Activated CD4-positive, CD25-positive, alpha-beta regulatory T cell (primary cell): Measurements from ENCODE around the gene OVCA2.

ENCODE experiments used
- DNase-seq, 4 experiments: peaks; one replicate each; lab custom pipeline; 2025; lab: John Stamatoyannopoulos, UW

Gene OVCA2

GRCh38 chr17:2034157-2034556 lies 7.7 kb upstream of the OVCA2 start:
- no peak for DNase-seq

- no peak for DNase-seq
These were observed 6.8 kb upstream of the OVCA2 start for GRCh38 chr17:2034806-2035540.

GRCh38 chr17:2035541-2036488 lies 6.0 kb upstream of the OVCA2 start:
- DNase-seq = no peak

- no peak for DNase-seq
These were observed 4.7 kb upstream of the OVCA2 start for GRCh38 chr17:2037155-2037554.

- no peak for DNase-seq
These were observed 1.5 kb upstream of the OVCA2 start for GRCh38 chr17:2040219-2040827.

- DNase-seq = no peak
These were observed 771 bp upstream of the OVCA2 start for GRCh38 chr17:2040942-2041560.

- DNase-seq = no peak
These were observed 597 bp downstream of the OVCA2 start for GRCh38 chr17:2042390-2042847.

- no peak for DNase-seq
These were observed 1.1 kb downstream of the OVCA2 start for GRCh38 chr17:2042933-2043332.

- no peak for DNase-seq
These were observed 2.0 kb downstream of the OVCA2 start for GRCh38 chr17:2043785-2044184.

- DNase-seq = no peak
These were observed 2.6 kb downstream of the OVCA2 start for GRCh38 chr17:2044263-2044894.

GRCh38 chr17:2047590-2047989 lies 5.8 kb downstream of the OVCA2 start:
- DNase-seq = no peak

GRCh38 chr17:2048805-2049204 lies 7.0 kb downstream of the OVCA2 start:
- DNase-seq = no peak

- peak; percentile 80 to 83 (median 82) for DNase-seq
These were observed 7.8 kb downstream of the OVCA2 start for GRCh38 chr17:2049333-2050299.

- peak; percentile 59 to 64 (median 60) for DNase-seq
These were observed 8.7 kb downstream of the OVCA2 start for GRCh38 chr17:2050300-2051060.

- DNase-seq = no peak
These were observed 9.5 kb downstream of the OVCA2 start for GRCh38 chr17:2051061-2051932.

- DNase-seq = no peak
These were observed 10.2 kb downstream of the OVCA2 start for GRCh38 chr17:2051933-2052559.

GRCh38 chr17:2053380-2054261 lies 11.8 kb downstream of the OVCA2 start:
- DNase-seq = peak; percentile 53 to 76 (median 62)
